Activated CD4-positive, alpha-beta T cell treated with anti-CD3 and anti-CD28 coated beads for 24 hours (primary cell): ENCODE data around the gene EID3.

Experiments used
- DNase-seq, 2 donors: peaks; one replicate each; pipeline ENCODE4 v3.0.0-alpha.2; 2020; ENCODE audit warnings: low read depth in 2 of 2

The EID3 gene

DNA sequence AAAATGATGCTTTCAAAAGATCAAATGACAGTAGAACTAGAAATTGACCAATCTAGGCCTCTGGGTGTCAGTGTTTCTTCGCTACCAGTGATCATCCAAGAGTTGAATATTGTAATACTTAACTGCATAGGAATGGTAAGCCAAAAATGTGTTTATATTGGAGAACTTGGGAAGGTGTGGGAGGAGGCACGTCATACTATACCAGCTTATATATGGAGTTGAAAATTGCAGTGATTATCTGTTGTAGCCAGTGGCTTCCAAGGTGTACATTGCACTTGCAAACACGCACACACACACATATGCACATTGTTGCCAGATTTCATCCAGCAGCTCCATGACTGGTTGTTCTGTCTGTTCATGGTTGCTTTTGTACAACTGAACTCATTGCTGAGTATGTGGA lies 36.1 kb downstream of the EID3 start:
- DNase-seq: no peak

DNA sequence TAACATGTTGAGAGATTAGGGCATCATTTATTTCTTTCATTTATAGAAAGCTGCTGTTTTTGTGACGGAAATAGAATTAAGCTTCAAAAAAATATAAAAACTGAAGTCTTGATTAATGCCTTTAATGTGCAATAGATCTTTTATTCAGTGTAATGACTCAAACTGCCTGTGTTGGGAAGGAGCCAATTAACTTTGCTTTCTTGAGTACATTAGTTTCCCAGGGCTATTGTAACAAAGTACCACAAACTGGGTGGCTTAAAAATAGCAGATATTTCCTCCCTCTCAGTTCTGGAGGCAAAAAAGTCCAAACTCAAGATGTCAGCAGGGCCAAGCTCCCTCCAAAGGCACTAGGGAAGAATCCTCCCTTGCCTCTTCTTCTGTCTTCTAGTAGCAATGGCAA lies 36.6 kb downstream of the EID3 start:
- DNase-seq: no peak

DNA sequence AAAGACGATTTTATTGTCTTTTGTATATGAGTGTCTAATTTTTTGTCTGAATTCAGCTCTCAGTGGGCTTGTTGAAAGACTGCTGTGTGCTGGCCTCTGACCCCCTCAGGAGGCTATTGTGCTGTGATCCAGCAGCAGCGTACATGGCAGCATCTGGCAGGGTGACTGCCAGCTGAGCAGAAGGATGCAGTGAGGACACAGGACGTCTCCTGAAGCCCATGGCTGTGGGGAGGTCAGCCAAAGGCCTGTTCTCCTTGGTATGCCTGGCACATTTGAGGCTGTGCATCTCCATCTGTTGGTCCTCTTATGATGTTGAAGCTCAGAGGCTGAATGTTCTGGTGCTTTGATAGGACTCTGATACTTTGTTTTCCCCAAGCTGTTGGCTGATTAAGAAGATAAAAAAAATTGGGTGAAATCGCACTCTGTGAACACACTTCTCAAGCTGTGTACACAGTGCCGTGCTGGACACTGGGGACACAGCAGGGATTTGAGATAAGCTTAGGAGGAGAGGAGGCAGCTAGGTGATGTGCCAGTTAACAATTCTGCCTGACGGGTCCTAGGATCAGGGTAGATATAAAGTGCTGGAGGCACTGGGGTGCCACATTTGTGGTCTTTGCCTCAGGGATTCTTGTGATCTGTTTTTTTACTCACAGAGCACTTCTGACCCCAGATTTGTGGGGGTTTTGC lies 37.5 kb downstream of the EID3 start:
- no peak for DNase-seq

DNA sequence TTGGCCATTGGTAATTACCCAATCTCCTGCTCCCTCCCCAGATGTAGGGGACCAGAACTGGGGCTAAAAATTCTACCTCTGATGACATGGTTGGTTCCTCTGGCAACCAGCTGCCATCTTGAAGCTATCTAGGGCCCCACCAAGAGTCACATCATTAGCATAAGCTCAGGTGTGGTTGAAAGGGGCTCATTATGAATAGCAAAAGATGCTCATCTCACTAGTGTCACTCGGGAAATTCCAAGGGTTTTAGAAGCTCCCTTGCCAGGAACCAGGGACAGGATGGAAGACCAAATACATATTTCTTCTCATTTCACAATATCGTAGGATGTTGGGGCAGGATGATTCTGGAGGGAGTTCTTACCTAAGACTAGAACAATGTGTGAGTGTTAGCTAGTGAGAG lies 38.6 kb downstream of the EID3 start:
- no peak for DNase-seq

DNA sequence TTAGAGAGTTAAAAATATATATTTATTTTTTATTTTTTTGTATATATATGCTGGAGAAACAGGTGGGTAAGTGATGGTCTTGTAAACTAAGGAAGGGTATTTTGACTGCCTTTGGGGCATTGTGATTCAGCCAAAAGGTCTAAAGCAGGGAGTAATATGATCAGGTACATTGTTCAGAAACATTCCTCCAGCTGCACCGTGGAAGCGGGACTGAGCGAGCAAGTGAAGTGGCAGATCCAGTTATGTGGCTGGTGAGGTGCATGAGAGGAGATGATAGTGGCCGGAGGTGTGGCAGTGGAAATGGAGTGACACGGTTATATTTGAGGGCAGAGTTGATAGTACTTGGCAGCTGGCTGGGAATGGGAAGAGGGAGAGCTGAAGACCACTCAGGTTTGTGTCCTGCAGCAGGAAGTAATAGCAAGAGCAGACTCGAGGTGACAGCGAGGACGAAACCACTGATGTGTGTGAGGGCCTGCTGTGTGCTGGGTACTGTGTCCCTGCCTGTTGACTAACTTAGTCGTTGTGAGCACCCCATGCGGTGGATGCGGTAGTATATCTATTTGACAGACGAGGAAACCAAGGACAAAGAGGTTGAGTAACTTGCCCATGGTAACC lies 39.2 kb downstream of the EID3 start:
- no peak for DNase-seq

DNA sequence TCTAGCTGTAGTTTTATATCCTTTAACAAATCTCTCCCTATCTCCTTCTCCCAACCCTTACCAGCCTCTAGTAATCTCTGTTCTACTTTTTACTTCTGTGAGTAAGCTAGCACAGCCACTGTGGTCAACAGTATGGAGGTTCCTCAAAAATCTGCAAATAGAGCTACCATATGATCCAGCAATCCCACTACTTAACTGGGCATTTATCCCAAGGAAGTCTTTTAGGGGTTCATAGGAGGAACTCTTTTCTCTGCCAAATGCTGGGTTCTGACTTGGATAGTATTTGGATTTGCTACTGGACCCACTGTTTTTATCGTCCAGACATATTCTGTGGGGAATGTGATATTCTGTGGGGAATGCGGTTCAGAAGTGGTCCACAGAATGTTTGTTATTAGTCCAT lies 41.1 kb downstream of the EID3 start:
- DNase-seq: no peak

DNA sequence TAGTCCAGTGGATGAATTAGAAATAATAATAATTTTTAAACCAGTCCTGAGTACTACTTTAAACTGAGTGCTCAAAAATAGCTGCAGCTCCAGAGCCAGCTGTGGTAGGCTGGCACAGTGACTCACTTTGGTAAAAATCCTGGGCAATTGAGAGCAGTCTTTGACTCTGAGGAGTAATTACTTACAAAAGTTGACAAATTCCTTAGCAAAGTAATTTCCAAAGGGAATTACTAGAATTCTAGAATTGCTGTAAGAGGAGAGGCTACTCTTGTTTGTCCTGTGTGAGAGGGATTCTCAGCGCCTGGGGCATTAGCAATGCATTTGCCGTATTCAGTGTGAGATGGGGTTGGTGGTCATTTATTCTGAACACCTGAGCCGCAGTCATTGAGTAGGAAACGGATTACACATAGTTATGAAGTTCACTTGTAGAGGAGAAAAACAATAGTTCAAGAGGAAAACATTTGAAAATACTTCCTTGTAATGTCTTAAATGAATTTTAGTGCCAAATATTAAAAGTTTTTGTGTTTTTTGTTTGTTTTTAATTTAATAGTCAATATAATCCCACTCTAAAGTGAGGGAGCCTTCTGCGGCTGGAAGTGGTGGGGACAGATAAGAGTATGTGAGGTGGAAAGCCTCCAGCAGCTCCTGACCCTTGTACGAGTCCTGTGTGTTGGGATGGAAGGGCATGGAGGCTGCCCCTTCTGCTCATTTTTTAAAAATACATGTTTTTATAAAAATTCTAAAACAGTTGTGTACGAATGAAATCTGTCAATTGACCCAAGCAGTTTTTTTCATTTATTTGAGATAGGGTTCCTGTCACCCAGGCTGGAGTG lies 41.9 kb downstream of the EID3 start:
- no peak for DNase-seq

DNA sequence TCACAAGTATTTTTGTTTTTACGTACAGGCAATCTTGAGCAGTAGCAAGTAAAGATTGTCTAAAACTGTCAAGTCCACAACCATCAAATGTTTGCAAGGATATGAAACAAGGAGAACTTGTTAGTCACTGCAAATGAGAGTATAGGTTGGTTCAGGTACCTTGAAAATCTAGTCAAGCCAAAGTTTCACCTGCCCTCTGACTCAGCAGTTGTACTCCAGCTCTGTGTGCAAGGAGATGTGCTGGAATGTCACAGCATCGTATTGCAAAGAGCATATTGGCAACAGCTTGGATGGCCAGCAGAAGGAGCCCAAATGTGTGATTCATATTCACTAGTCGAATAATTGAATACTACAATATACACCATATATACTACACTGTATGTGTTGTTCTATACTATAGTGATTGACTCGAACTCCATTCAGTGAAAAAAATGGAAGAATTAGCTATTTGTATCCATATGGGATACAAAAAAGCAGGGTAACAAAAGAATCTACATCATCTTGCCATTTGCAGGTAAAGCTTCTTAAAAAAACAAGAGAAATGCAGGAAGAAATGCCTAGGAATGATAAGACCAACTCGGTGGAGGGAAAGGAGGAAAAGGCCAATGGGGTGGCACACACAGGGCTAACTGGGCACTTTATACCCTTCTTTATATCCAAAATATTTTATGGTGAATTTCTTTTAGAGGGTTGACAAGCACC lies 44.0 kb downstream of the EID3 start:
- DNase-seq: no peak

DNA sequence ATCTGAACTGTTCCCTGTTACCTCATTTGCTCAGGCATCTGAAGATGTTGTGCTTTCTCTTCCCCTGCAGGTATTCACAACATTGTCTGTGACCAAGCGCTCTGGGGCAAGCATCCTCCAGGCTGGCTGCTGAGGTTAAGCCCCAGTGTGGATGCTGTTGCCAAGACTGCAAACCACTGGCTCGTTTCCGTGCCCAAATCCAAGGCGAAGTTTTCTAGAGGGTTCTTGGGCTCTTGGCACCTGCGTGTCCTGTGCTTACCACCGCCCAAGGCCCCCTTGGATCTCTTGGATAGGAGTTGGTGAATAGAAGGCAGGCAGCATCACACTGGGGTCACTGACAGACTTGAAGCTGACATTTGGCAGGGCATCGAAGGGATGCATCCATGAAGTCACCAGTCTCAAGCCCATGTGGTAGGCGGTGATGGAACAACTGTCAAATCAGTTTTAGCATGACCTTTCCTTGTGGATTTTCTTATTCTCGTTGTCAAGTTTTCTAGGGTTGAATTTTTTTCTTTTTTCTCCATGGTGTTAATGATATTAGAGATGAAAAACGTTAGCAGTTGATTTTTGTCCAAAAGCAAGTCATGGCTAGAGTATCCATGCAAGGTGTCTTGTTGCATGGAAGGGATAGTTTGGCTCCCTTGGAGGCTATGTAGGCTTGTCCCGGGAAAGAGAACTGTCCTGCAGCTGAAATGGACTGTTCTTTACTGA lies 44.9 kb downstream of the EID3 start:
- no peak for DNase-seq

DNA sequence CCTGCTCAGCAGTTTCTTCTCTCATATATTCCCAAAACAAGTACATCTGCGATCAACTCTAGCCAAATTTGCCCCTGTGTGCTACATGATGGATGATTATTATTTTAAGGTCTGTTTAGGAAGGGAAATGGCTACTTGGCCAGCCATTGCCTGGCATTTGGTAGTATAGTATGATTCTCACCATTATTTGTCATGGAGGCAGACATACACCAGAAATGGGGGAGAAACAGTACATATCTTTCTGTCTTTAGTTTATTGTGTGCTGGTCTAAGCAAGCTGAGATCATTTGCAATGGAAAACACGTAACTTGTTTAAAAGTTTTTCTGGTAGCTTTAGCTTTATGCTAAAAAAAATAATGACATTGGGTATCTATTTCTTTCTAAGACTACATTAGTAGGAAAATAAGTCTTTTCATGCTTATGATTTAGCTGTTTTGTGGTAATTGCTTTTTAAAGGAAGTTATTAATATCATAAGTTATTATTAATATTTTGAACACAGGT lies 45.5 kb downstream of the EID3 start:
- no peak for DNase-seq

DNA sequence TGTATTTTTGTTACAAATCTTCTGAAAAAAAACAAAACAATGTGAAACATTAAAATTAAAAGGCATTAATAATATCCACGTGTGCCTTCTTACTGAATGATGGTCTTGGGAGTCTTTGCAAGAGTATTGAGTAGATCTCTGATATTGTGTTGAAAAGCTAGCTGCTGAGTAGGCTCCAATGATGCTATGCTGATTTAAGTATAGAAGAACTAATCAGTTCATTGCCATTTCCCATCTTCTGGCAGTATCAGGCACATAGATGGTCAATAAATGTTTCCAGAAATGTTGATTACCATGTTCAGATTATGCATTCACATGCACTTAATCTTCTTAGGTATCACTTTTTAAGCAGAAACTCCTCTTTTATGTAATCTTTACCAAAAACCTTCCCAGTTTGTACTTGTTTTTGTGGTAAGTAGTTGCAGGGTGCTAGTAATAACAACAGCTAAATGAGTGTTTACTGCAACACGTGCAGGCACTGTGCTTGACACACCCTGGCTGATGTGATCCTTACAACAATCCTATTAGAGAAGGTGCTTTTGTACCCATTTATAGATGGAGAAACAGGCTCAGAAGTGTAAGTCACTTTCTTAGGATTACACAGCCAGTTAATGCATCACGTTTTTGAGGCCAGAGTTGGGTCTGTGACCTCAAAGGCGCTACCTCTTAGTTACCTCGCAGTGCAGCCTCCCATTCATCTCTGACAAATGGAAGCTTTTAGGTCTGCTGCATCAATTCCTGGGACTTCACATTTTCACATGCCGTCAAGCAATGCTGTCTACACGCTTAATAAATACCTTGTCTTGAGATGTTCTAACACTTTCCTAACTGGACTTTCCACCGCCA lies 46.9 kb downstream of the EID3 start:
- DNase-seq: no peak

DNA sequence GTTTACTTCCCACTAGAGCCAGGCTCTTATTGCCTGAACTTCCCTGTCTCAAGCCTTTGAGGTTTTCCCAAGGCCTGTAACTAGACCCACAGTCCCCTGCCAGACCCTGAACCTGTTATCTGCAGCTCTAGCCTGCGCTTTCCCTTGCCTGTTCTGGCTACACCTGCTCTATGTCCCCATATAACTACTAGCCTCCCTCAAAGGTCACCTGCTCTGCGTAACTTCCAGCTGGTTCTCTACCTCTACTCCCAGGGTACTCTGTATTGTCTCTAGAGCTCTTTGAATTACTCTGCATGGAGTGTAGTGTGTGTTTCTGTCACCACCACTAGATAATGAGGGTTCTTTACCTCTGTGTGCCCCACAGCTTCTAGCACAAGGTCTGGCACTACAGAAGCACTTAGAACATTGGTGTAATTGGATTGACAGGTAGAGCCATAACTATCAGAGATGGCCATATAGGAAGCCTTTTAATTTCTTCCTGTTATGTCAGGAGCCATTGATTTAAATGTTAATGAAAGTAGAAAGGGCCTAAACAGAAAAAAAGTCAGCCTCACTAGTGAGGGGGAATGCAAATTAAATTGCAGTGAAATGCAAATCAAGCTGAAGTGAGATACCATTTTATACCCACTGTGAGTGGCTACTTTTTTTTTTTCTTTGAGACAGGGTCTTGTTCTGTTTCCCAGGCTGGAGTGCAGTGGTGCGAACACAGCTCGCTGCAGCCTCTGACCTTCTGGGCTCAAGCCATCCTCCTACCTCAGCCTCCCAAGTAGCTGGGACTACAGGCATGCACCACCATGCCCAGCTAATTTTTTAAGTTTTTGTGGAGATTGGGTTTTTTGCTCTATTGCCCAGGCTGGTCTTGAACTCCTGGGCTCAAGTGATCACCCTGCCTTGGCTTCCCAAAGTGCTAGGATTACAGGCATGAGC lies 47.8 kb downstream of the EID3 start:
- DNase-seq: no peak

DNA sequence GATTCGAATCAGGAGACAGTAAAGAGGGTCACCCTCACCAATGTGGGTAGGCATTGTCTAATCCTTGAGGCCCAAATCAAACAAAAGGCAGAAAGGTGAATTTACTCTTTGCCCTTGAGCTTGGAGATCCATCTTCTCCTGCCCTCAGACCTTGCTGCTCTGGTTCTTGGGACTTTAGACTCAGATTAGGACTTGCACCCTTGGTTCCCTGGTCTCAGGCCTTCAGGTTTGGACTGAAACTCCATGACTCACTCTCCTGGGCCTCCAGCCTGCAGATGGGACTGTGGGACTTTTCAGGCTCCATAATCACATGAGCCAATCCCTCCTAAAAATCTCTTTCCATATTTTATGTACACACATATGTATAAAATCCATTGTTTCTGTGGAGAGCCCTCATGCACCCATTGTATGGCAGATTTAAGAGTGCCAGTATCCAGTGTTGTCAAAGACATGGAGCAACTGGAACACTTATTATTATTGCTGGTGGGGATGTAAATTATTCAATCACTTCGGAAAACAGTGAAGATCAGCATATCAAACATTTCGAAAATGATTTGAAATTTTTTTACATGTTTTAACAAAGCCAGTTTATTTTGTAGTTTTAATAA lies 48.7 kb downstream of the EID3 start:
- DNase-seq: no peak

DNA sequence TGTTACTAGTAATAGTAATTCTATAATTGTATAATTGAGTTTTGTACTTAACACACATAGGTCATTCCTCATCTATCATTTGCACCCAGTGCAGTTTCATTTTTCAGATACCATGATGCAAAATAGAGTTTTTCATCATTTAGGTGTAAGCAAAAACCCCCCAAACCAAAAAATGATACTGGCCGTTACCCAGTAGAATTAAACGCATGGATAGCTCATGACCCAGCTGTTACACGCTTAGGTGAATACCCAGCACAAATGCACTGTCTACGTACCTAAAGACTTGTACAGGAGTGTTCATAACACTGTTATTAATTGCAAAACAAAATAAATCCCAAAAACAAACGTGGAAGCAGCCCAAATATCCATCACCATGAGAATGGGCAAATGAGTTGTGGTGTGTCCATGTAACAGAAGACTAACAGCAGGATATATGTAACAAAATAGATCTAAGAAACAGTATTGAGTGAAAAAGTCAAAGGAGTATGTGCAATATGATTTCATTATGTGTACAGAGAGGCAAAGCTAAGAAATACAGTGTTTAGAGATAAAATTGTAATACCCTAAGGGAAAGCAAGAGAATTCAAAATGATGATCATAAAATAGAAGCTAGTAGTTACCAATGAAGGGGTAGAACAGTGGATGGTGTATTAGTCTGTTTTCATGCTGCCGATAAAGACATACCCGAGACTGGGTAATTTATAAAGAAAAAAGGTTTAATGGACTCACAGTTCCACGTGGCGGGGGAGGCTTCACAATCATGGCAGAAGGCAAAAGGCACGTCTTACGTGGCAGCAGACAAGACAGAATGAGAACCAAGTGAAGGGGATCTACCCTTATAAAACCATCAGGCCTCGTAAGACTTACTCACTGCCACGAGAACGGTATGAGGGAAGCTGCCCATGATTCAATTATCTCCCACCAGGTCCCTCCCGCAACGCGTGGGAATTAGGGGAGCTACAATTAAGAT lies 49.8 kb downstream of the EID3 start:
- no peak for DNase-seq

DNA sequence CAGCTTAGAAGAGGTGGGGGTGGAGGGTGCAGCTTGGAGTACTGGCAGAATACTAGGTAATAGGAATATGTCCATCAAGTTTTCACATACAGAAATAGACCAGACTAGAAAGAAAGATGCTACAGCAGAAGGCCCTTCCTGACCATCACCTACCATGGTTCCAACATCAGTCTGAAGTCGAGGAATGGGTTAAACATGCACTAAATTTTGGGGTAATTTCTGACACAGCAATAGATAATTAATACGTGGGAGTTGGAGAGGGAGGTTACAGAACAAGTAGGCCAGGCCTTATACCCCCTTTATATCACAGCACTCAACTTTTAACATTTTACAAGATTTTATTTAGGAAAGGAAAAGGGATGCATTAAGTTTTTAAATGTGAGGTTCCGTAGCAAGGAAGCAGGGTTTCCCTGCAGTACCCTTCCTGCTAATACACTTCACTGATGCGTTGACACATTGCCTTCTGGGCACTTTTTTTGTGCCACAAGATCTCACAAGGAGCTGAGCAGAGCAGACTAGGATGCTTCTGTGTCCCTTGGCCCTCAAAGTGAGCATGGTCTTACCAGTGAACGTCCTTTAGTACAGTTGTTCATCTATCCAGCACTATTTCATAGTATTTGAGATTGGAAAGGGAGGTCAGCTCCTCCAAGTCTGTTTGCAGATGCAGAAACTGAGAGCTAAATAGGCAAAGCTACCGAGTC lies 50.8 kb downstream of the EID3 start:
- DNase-seq: no peak
